Epithelial cell of esophagus (primary cell): ENCODE measurements around the gene KLF5.

ENCODE experiments used
- DNase-seq: peaks from one replicate; pipeline ENCODE4 v3.0.0; 2010; ENCODE audit warnings: low read depth
- H3K4me3 ChIP-seq: 2 replicates; pipeline ENCODE4 v1.5.1; 2011; ENCODE audit warnings: mild to moderate bottlenecking, low read length, control low read depth
- TF ChIP-seq, protein P1 (sequence below): IDR thresholded peaks from 2 replicates; pipeline ENCODE4 v1.5.1; 2011; ENCODE audit warnings: low read depth, mild to moderate bottlenecking, low read length, control low read depth, inconsistent platforms; ENCODE audit not compliant: insufficient read depth; ENCODE audit errors: missing control alignments

The KLF5 gene

DNA sequence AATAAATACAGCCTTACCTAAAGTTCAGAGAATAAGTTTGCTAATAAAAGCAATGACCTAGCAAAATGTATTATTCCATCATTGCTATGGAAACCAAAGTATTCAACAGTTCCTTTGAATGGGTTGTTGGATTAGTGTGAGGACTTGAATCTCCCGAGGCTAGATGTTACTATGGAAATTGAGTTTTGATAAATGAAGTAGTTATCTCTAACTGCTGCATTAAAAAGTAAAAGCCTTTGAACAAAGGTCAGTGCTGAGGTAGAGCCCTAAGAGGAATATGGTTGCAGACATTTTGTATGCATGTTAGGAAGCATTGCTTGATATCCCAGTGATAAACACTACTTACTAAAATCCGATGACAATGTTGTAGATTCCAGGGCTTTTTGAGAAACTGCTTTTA lies 6.2 kb downstream of the KLF5 start:
- TF ChIP-seq, protein P1, sequence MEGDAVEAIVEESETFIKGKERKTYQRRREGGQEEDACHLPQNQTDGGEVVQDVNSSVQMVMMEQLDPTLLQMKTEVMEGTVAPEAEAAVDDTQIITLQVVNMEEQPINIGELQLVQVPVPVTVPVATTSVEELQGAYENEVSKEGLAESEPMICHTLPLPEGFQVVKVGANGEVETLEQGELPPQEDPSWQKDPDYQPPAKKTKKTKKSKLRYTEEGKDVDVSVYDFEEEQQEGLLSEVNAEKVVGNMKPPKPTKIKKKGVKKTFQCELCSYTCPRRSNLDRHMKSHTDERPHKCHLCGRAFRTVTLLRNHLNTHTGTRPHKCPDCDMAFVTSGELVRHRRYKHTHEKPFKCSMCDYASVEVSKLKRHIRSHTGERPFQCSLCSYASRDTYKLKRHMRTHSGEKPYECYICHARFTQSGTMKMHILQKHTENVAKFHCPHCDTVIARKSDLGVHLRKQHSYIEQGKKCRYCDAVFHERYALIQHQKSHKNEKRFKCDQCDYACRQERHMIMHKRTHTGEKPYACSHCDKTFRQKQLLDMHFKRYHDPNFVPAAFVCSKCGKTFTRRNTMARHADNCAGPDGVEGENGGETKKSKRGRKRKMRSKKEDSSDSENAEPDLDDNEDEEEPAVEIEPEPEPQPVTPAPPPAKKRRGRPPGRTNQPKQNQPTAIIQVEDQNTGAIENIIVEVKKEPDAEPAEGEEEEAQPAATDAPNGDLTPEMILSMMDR, result no peak
- H3K4me3 ChIP-seq, result peak overlapping the region; percentile 91
- DNase-seq, result no peak

DNA sequence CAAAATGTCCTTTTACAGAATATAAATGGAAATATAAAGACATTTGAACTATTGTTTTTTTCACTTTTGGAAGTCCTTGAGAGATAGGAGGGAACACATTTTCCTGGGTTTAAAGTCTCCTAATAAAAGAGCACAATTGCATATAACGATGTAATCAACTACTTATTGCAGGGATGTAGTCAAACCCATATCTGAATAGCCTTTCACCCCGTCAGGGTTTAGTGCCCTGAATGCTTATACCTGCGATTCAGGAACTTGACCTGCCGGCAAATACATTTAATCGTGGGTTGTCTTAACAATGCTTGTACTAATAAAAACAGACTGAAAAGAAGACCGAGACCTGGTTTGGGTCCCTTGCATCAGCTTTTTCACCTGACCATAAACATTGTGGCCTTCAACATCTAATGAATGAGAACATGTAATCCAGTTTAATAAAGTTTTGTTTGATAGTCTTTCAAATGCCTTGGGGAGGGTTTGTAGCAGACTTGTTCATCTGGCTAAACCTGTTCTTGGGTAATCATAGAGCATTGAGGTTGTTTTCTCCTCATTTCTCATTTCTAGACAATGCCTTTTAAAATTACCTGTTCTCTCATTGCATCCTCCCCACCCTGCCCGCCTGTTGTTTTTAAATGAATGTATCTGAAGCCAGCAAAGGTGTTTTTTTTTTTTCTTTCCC lies 7.0 kb downstream of the KLF5 start:
- TF ChIP-seq, protein P1, result no peak
- H3K4me3 ChIP-seq, result peak overlapping the region; percentile 91
- peak; percentile 88 for DNase-seq

DNA sequence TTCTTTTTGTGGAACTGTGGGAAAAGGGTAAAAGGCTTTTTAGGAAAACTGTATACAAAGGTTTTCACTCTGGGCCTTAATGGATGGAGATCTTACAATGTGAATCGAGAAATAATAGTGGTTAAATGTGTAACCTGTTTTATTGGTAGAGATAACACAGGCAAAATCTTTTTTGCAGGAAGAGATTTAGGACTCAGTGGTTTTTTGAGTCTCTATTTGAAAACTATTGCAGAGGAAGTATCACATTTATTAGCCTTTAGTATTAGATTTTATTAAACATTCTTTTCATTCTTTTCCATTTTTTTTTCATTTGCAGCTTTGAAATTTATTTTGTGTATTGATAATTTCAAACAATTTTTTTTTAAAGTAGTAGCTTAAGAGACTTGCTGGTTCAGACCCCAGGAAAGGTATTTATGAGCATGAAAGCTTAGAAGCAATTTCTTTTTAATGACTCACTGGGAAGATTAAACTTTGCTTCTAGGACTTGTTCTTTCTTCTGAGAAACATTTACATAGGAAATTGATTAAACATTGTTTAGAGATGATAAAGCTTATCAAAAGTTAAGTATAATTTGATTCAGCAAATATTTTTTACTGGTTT lies 10.5 kb downstream of the KLF5 start:
- no peak overlapping the region for H3K4me3 ChIP-seq
- peak; percentile 34 for DNase-seq
- TF ChIP-seq, protein P1, result no peak

DNA sequence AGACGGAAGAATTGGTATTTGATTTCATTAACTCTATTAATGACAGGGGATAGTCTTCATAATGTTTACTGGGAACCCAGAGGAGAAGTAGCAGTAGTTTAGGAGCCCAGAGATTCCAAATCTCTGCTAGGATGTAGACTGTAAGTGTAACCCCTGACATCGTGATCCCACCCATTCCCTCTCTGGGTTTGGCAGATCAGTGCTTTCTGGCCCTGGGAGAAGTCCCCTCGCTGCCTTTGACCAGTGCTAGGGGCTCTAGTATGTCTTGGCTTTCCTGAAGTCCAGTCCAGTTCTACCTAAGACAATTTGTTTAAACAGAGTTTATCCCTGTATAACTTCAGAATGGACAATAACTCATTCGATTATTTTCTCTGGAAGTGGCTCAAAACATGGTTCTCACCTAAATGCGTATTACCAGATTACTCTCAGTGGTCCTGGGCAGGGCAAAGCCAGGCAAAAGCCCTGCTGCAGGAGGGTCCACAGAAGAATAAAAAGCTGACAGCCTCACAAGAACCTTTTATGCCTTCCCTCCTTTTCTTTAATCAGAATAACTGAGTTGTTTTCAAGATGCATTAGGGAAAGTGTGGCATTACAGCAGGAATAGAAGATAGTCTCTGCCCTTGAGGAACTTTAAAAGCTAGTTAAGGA lies 11.8 kb downstream of the KLF5 start:
- peak overlapping the region; percentile 20 for H3K4me3 ChIP-seq

DNA sequence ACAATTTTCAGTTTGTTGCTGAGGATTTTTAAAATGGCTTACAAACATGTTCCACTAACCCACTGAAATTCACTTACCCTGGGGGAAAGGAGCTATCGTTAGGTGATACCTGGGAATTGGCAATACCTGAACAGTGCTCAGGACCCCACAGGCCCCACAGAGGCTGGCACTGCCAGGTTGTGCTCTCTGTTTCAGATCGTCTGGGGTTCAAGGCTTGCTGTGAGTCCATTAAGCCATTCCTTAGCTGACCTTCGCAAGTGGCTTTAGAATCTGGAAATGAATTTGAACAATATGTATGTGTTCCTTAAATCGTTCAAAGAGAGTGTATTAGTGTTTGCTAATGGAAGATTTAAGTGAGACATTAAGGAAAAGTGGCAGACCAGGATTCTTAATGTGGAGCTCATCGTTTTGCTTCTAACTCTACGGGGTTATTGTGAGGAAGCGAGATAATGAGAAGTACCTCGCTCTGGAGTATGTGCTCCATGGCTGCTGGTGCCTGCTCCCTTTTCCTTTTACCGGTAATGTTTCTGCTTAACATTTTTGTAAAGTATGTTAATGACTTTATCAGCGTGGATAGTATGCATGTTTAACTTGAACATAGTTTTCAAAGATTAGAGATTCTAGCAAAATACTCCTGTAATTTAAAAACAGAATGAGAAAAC lies 13.6 kb downstream of the KLF5 start:
- peak overlapping the region; percentile 21 for H3K4me3 ChIP-seq
- TF ChIP-seq, protein P1, result no peak
- no peak for DNase-seq

More for the DNA sequence above, 11.8 kb downstream of the KLF5 start:
- no peak for DNase-seq
- TF ChIP-seq, protein P1, result no peak

DNA sequence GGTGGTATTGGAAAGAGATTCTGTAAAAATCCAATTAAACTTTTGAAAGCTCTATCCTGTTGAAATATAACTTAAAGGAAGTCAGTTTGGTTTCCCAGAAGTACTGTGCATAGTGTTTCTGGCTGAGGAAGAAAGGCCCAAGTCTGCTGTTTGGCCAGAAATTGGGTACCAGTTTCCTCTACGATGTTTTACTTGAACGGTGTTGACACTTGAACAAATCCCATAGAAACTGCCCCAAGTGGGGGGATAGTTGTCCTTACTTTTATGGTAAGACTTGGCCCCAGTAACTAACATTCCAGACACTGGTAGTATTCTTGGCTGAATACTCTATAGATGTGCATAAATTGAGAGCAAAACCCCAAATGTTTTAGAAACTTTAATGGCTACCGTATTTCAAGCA lies 14.2 kb downstream of the KLF5 start:
- no peak for DNase-seq
- H3K4me3 ChIP-seq, result no peak overlapping the region
- TF ChIP-seq, protein P1, result no peak
